Ammon's horn (tissue), 1 donor: ENCODE data around the gene CRIM1.

Source experiments
- DNase-seq: peaks from one replicate; pipeline ENCODE4 v3.0.0-alpha.2; 2016; ENCODE audit warnings: low spot score

The CRIM1 gene

DNA sequence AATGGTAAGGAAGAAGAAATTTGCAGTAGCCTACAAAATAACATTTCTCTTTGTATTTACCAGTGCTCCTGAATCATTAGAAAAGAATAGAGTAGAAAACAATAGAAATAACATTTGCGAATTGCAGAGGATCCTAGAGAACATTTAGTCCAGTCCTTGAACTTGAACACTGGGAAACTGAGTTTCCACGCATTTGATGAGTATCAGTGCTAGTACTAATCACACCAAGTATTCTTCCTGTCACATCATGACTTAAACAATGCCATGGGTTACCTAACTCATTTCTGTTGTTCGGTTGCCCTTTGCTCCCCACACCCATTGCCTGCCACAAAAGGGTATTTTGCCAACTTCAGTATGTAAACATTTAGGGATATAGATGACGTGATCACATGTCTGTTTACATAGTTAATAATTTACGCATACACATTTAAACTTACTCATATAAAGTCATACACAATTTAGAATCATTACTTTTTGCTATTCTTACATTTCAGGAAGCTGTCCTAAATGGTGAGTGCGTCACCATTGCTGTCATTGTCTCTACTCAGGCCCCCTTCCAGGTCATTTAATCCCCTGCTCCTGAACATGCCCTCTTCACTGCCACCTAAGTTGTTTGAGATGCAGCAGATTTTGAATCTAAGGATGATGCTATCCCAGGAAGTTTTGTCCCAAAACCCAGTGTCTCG lies 42.3 kb downstream of the CRIM1 start:
- DNase-seq = no peak

DNA sequence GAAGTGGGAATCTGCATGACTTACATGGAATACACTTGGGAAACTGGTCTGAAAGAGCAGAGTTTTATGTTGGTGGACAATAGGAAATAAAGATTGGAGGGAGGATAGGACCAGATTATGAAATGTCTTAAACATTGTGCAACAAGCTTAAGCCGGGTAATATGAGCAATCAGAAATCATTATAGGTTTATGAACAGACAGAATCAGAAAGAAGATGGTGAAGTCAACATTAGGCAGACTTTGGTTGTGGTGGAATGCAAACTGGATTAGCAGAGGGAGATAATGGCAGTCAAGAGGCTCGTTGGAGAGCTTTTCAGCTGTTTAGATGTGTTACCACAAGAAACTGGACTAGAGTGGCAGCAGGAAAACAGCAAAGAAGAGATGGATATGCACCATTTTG lies 43.5 kb downstream of the CRIM1 start:
- DNase-seq = no peak

DNA sequence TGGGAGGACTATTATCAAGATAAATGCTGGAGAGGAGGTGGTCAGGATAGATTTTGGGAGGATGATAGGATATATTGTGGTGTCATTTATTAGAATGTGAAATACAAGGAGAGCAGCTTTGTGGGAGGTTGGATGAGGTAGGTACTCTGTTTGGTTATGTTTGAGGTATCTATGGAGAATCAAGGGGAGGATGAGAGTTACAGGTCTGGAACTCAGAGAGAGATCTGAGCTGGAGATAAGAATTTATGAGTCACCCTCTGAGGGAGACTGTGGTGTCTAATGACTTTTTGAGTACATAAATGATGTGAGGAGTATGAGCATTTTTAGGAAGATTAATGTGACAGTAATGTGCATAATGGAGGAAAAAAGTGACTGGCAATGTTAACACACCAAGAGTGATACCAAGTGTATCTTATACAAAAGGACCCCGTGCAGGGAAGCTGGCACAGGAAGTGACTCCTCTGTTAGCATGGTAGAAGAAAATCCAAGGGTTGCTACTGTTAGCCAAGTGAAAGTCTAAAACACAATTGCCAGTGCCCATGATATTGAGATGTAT lies 48.2 kb downstream of the CRIM1 start:
- no peak for DNase-seq

DNA sequence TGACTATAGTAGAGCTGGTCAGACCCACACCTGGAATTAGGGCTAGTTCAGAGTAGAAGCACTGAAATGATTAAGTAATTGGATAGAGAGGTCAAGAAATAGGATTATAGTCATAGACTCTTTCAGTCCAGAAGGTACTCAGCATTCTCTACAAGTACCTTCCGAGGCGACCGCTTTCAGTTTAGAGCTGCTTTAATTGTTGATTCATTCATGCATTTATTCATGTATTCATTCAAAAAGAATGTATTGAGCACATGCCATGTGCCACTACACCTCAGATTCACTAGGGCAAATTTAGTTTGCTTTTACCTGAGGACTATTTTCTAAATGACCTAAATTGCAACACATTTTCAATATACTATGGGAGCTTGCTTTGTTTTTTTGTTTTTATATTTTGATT lies 48.7 kb downstream of the CRIM1 start:
- no peak for DNase-seq

DNA sequence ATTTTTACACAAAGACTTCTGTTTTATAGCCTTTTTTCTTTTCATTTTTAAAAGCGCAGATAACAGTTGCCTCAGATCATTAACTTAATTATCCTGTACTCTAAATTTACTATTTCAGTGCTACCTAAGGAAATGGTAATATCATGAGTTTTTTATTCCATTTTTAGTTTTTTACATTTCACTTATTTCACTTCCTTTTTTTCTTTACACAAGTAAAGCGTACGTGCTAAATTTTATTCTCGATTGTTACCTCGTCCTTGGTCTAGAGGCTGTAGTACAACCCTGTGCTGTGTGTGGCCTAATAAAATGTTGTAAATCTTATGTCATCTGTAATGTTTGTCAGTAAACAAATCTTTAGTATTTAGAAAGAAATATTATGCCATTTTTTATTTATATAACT lies 49.2 kb downstream of the CRIM1 start:
- no peak for DNase-seq

DNA sequence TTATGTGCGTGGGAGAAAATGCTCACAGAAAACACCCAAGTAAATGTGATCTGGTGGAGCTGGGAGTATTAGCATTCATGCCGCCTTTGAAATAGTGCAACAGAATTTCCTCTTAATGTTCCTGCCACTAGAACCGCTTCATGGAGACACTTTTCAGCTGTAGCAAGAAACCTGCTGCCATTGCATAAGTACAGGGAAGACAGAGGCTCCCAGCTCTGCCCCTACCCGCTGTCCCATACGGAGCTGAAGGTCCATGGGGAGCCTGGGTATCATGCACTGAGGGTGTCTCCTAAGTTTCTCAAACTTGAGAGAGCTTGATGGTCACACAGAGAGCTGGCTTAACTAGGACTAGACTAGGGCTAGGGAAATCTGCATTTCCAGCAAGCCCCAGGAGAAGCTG lies 49.6 kb downstream of the CRIM1 start:
- DNase-seq = no peak

DNA sequence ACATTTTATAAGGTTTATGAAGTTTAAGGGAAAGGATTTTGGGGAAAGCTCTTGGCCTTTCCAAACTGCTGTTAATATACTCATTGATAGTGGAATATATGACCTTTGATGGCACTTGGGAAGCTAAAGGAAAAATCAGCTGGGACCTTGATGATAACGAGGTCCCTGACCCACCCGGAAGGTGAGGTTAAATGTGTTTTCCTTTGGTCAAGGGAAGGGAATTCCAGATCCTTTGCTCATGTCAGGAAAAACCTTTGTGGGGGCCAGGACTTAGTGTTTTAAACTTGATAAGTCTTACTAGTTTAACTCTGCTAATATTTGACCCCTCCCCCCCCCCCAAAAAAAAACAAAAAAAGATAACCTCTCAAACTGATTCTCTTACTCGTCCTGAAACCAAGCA lies 50.7 kb downstream of the CRIM1 start:
- DNase-seq = no peak

DNA sequence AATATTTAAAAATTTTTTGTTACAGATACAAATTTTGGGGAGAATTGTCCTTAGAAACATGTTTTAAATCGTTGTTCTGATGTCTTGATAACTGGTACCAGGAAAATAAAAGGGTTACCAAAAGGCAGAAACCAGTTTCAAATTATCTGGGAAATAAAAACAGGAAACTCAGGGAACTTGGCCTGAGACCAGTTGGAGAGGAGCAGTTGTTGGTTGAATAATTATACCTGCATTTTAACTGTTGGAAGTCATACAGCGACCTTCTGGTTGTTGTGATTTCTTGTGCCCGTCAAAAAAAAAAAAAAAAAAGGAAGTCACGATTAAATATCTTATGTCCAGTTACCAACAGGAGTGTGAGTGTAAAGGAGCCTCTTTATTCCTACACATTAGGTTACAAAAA lies 51.8 kb downstream of the CRIM1 start:
- DNase-seq = no peak

DNA sequence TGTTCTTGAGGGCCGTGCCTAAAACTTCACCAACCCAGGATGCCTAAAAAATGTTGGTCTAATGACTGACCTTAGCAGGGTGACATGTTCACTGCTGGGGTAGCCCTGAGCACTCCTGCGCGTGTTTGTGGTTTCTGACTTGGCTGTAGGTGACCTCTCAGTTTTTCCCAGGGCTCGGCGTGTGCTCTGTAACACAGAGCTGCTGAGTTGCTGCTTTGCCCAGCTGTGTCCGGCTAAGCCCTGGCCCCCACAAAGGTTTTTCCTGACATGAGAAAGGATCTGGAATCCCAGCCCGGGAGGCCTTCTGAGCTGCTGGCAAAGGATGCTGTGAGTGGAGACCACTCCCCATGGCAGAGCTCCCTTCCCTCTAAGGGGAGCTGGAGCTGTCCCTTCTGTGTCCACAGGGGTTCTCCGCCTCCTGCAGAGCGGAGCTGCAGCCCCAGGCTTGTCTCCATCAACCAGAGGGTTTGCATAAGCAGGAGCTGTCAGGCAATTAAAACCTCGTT lies 52.7 kb downstream of the CRIM1 start:
- no peak for DNase-seq

DNA sequence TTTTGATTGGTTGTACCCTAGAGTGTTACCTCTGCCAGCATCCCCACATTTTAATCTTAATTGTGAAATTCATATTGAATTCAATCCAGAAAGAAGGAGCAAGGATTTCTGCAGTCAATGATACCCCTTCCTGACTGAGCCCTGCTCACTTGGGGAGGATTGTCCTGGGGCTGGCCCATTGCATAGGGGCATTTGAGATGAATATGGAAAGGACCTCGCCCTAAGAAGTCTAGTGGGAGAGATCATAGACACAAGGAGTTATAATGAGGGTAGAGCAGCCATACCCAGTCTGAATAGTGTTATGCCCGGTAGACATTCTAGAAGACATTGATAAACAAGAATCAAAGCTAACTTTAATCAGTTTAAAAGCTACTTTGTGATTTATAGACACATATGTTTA lies 53.8 kb downstream of the CRIM1 start:
- no peak for DNase-seq

DNA sequence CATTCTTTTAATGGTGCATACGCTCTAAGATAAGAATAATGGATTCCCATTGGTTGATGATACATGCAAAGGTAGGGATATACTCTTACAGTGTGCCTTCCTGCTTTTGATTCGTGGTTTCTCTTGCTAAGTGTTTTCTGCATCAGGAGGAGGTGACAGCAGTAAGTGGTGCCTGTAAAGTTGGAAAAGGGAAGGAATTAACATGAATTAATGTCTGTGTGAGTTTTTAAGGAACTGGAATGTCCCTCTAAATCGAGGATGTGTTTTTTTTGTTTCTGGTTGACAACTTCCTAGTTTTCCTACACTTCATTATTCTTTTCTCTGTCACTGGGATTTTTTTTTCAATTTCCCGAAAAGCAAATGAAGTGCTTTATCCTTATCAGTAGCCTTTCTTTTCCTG lies 54.4 kb downstream of the CRIM1 start:
- DNase-seq = no peak

DNA sequence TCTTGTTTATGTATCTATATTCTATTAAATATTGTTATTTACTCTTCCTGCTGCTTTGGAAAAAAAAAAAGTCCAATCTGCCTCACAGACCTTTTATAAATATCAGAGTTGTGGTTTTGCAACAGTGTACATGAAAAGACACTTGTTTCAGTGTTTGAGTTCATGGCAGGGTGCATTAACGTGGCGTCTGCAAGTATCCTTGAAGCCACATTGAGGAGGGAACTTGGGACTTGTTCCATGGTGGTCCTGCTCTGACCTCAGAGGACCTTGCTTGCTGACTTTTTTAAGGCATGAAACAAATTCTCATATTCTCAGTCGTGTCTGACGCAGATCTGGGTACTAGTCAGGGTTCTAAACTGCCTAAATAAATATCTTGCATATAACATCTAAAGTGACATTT lies 55.1 kb downstream of the CRIM1 start:
- DNase-seq = no peak

DNA sequence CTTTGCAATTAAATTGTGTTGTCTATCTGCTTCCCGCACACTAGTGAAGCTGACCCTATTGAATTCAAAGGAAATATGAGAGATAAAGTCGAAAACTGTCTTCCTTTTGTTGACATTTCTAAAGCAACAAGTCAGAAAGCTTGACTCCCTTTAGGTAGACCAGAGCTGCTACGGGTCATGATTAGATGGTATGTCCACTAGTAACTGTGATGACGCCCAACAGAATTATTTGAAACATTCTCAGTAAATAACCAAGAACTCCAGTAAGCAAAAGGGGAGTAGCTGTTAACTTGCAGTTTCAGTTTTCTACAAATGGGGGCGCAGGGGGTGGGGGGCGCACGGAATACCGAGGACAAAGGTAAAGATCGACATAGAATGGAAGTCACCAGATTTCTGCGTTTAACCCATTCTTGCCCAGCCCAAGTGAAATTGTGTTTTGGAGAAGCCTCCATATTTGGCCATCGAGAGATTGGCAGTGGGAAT lies 56.4 kb downstream of the CRIM1 start:
- DNase-seq = no peak

DNA sequence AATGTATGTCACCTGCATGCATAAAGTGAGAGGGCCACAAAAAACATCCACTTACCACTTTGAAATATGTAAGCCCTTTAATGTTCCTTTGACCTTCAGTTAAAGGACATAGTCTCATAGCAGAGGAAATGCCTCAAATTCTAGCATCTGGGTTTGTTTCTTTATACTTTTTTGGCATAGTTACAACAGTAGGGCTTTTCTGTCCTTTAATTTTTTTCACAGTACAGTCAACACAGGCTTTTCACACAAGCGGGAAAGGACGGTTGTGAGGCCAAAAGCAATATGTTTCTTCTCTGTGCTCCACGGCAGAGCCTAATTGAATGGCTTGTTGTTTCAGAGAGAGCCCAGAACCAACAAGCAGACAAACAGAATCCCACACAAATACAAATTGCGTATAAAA lies 57.6 kb downstream of the CRIM1 start:
- DNase-seq = peak; percentile 49

DNA sequence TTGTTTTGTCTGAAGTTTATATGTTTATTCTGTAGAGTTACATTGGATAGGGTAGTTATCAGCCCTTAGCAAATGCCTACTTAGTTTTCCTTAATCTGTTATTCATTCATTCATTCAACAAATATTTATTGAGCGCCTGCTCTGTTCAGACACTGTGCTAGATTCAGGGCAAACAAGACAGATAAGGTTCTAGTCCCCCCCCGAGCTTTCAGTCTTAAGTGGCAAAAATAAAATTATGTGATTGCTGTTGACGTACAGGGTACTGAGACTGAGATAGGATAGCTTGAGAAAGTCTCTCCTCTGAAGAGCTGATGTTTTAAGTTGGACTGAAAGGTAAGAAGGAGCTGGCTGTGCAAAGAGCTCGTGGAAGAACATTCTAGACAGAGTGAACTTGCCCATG lies 58.7 kb downstream of the CRIM1 start:
- DNase-seq = no peak

DNA sequence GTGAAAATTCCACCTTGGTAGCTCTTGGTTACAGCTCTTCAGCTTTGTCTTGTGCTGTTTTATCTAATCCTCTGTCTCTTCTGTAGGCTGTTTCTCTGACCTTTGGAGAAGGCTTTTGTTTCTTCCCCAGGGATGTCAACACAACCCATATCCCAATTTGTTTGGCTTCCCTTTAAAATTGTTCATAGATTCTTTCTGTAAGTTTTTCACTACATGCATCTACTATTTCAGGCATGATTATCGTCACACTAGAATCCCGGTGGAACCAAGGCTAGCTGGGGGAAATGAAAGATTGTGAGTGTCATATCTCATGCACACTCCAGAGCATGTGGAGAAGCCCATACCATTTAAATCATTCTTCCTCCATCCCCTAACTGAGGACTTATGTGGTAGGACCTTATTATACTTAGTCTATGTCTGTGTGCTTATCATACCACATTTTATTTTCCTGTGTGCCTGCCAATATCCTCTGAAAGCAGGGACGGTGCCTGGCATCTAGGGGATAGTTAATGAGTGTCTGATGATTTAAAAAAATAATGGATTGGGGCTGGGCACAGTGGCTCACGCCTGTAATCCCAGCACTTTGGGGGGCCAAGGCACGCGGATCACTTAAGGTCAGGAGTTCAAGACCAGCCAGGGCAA lies 59.9 kb downstream of the CRIM1 start:
- no peak for DNase-seq

DNA sequence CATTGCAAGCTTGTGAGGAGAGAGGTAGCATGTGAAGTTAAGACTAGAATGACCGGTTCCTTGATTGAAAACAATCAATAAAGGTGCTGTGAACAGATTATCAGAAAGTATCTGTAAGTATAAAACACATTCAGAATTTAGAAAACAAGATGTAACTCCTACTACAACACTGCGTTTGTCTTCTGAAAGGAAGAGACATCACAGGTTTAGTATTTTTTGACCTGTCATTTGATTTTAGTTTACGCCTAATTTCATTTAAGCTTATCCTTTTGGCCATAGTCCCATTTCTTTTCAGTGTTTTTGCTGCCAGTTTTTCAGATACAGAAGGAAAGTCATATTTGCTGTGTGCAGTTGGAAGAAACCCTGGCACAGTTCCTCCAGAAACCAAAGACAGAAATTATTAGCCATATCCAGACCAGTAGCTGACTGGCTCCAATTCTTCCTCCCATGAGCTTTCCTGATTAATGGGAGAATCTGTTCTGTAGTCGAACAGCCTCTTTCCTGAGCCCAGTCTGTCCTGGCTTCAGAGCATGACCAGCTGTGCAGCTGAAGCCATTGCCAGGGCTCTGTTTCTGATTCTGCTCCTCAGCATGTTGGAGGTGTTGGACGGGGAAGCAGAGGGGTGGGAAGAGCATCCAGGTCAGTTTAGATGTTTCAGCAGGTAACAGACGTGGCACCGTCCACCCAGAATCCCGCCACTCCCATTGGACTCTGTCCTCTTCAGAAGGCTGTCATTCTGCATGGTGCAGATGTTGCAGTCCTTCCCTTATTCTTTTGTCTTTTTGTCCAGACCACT lies 61.0 kb downstream of the CRIM1 start:
- DNase-seq = peak; percentile 14

DNA sequence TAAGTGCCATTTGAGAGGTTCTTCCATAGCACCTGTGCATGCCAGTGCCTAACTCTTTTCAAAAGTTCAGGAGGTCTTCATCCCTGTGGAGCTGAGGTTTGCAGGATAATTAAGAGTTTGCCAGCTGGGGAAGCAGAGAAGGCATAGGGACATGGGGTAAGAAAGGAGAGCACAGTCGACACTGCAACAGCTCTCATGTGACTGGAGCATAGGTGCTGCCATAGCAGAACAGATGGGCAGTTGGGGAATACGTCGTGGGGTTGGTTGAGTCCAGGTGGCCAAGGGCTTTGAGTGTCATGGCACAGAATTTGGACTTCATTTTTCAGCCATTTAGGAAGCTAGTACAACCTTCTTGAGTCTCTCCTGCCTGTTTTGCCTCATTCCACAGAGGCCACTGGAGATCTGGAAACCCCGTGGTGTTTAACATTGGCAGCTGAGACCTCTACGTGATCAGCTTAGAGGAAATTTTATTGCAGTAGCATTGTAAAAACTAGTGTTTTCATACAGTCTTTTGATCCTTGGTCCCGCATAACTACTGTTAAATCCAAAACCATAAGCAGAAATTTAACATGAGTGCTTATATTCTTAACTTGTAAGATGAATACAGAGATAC lies 65.1 kb downstream of the CRIM1 start:
- DNase-seq = no peak

DNA sequence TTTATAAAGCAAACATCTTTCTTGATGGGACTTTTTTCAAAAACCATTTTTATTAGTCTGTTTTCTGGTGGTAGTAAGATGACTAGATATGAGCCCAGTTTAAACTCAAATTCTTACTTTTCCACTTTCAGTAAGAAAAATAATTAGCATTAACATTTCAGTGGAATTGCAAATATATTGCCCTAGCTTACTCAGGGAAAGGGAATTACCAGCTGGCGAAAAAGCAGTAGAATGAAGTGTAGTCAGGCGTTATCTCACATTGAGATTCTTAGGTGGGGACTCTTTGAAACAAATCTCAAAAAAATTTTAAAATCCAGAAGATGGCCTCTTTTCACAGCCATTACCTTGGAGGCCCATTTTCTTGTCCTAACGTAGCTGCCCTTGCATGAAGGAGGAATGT lies 65.8 kb downstream of the CRIM1 start:
- DNase-seq = no peak

DNA sequence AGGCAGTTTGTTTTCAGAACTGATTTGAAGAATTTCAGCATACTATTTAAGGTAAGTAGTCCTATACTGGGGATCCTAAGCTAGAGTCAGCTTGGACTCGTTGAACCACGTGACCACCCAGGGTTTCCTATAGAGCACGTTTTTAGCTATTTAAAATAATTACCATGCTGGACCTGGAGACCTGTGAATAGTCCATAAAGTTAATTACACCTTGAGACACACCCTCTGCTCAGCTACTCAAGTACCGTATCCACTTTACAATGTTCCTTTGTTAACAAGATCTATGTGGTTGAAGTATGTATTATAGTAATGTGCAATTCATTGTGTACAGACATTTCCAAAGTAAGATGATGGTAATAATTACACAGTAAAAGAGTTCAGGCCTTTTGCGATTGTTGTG lies 67.6 kb downstream of the CRIM1 start:
- DNase-seq = no peak

DNA sequence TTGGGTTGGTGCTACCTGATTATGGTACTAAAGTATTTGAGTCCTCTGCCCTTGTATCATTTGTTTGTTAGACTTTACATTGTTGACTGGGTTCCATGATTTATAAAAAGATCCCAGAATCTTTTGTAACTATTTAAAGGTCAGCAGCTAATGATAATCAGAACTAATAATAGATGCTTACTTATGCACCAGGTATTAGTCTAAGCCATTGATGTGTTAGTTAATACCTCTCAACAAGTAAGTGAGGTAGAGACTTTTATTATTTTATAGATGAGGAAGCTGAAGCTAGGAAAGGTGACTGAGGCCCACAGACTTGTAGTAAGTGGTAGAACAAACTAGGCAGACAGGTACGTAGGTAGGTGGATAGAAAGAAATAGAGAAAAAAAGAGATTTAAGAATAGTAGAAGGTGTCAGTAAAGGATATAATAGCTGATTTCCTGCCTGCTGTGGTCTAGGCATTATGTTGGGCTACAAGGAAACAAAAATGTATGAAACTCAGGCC lies 68.1 kb downstream of the CRIM1 start:
- DNase-seq = no peak
